GM18520 (cell line): ENCODE measurements around the gene PDE6H.

Source experiments
- ATAC-seq: cut with Tn5 transposase; IDR thresholded peaks from one replicate; pipeline ENCODE4 v1.9.1; 2021; ENCODE audit not compliant: unreplicated experiment

PDE6H gene

GRCh38 chr12:14999695-15000365 lies 27.0 kb downstream of the PDE6H start:
- no peak for ATAC-seq

DNA sequence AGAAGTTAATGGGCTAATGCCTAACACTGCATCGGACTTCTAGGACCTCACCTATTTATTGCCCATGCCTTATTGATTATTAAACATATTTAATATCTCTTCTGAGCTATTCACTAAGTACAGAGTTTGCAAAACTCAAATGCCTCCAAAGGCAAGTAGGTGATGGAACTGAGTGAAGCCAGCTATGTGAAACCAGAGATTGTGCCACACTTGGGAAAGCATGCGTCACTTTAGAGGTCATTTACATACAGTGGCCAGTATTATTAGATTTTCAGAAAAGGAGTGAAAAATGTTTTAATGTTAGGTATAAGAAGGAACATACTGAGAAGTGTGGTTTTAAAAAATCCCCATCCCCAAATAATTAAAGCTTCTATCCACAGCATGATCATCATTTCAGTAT lies 27.7 kb downstream of the PDE6H start:
- no peak for ATAC-seq

GRCh38 chr12:15001733-15002382 lies 29.0 kb downstream of the PDE6H start:
- ATAC-seq = no peak

GRCh38 chr12:15004421-15004820 lies 31.6 kb downstream of the PDE6H start:
- no peak for ATAC-seq

GRCh38 chr12:15005064-15005463 lies 32.2 kb downstream of the PDE6H start:
- no peak for ATAC-seq

DNA sequence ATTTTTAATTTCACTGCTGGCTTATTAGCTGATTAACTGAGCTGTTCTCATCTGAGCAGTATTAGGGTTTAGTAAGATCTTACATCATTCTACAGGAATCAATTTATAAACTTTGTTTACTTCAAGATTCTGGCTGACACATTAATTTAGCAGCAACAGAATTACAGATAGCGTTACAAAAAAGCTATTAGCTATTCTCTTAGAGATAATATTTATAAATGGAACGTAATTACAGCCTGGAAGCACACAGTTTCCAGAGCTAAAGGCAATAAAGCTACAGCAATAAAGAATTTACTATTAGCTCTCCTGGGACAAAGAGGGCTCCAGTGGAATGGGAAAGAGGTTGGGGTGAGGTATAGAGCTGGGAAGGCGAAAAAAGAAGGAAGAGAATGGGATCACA lies 34.7 kb downstream of the PDE6H start:
- no peak for ATAC-seq

- no peak for ATAC-seq
Measured at GRCh38 chr12:15011162-15011561, 38.3 kb downstream of the PDE6H start.

DNA sequence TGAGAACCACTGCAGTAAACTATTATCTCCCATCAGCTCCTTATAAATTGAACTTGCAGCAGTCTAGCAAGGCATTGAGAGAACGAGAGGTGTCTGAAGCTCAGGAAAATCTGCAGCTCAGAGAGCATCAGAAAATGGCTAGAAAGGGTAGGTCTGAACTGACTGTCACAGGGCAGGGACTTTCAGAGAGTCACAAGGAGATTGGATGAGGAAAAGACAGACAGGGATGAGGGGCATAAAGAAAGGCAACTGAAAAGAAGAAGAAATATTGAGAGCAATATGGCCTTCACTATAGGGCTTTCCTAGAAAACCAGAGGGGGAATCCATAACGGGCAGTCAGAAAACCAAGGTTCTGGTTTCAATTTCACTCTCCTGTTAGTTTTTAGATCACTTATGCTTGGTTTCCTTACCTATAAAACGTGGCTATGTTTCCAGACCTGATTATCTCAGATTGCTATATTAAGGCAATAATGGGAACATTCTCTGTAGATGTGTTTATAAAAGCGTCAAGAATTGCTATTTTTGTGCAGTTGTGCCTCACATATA lies 40.9 kb downstream of the PDE6H start:
- no peak for ATAC-seq

- no peak for ATAC-seq
Measured at GRCh38 chr12:15014708-15015107, 41.9 kb downstream of the PDE6H start.

GRCh38 chr12:15015121-15015520 lies 42.3 kb downstream of the PDE6H start:
- no peak for ATAC-seq

DNA sequence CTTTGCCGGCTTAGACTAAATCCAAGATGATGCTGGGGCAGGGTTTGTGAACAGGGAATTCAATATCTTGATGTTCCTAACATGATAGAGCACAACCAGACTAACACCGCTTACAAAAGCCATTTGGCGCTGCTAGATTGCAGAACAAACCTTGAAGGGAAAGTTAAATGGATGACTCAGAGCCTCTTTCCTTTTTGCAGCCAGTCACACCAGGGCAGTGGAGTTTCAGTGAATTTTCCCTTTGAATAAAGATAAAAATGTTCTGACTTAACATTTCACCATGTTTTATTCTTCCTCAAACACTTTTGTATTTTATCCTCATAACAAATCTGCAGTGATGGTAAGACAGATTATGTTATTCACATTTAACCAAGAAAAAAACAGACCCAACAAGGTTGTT lies 47.3 kb downstream of the PDE6H start:
- no peak for ATAC-seq
